ENCODE measurements around the gene RGS4. TPM values are rescaled to one million over a fixed set of nuclear protein-coding genes. Genes with fewer than 3 reads are reported as not detected.

RGS4 gene
- total RNA-seq: 24.2 TPM

GRCh38 chr1:163069142-163069541, at the start of gene RGS4:
Gene RGS4 (plus strand): TSS chr1:163069361. CDS start chr1:163069485, 124 bp downstream.

Other genes starting within 250 kb of the RGS4 start
- 0.66 TPM for gene CCDC190, start 208.2 kb upstream of the RGS4 start, total RNA-seq
- 164 TPM for gene RGS5, start 133.6 kb downstream of the RGS4 start, total RNA-seq

Data from camera-type eye (tissue), 1 donor.